Smooth muscle cell of the pulmonary artery (primary cell): ENCODE measurements around the gene TNFAIP8L2. TPM values are rescaled to one million over a fixed set of nuclear protein-coding genes. Genes with fewer than 3 reads are reported as not detected.

Source experiments
- total RNA-seq: library from RNA; depleted of rRNA; stranded (reverse); fragments of >200 nt; gene quantifications from 2 replicates; pipeline ENCODE4 v1.2.3, GENCODE V29; 2014

The TNFAIP8L2 gene
- not detected in 2 replicates for total RNA-seq

GRCh38 chr1:151156515-151156819 lies at the start of gene TNFAIP8L2:
TNFAIP8L2 (plus strand) TSS chr1:151156649; CDS start chr1:151158698, 2,049 bp downstream.

DNA sequence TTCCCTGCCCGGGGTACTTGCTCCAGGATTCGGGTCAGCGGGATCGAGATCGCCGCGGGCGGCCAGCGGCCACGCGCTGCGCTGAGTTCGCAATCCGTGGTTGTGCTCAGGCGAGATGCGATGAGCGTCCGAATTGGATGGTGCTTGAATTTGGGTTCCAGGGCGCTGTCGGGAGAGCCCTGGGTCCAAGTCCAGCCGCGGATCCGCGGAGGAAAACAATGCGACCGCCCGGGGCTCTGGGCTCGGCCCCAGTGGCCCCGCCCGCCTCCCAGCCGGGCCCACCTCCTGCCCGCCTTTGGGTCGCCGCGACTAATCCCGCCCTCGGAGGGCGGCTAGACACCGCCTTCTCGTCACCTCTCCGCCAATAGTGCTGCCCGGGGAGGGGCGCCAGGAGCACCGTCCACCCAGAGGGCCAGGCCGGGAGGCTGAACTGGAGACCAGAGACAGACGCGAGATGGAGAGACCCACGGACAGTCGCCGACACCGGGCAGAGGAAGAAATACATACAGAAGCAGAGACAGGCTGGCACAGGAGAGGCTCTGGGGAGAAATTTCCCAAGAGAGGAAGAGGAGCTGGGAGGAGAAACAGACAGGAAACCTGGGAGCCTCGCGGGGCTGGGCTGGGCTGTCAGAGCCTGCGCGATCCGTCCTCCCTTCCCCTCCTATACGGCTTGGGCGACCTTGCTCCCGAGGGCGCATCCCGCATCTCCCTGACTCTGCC lies 9.9 kb upstream of the TNFAIP8L2 start, which contains the start of gene SEMA6C:
Gene SEMA6C, minus strand, starts transcription at position 220 of the 720 bp plus-strand sequence. CDS start 4,010 bp downstream, outside the sequence.

DNA sequence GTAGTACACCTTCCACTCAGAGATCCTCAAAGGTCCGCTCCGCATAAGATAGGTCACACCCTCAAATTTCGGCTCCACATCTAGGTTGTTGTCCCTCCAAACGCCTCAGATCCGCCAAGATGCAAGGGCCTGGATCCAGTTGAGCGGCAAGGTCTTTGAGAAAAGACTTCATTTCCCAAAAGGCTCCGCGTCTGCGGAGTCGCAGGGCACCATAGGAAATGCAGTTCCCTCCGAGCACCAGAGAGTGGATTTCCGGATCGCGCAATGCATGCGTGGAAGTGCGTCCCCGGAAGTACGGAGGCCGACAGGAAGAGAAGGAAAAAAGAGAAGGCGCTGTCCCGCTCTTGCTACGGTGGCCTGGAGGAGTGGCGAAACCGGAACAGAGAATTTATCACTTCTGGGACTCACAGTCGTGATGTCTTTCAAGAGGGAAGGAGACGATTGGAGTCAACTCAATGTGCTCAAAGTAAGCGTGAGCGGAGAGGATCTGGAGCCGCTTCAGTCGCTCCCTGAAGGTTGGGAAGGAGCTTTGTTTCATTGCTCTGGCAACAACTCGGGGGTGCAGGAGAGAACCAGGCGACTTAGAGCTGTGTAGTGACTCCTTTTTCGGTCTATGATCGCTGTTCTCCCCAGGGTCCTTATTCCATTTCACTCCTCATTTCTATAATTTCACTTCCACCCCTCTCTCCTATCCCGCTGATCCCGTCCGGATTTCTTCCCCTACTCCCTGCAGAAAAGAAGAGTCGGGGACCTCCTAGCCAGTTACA lies 9.5 kb downstream of the TNFAIP8L2 start, which contains the start of the genes LYSMD1 and SCNM1:
Gene LYSMD1, minus strand, starts transcription at position 165 of the 767 bp plus-strand sequence. CDS start 644 bp downstream, outside the sequence.
Gene SCNM1, plus strand, starts transcription at position 407 of the 767 bp plus-strand sequence. Its CDS starts 9 bp downstream, at position 416.

DNA sequence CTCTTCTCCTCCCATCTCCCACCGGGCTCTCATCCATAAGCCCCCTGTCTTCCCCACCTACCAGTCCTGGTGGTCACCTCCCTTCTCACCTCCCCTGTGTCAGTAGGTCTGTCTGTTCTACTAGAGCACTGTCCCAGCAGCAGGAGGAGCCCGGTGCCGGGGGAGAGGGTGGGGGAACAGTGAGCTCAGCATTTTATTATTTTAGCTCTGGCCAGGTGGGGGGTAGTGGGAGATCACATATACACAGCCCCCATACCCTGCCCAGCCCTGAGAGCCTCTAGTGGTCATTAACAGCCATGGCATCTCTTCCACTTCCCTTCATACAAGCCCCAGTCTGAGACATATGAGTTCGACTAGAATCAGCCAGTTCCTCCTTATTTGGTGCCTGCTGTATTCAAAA lies 19.4 kb downstream of the TNFAIP8L2 start, which contains the start of gene TMOD4:
Gene TMOD4, minus strand, starts transcription at position 119 of the 400 bp plus-strand sequence. CDS start 1,106 bp downstream, outside the sequence.

DNA sequence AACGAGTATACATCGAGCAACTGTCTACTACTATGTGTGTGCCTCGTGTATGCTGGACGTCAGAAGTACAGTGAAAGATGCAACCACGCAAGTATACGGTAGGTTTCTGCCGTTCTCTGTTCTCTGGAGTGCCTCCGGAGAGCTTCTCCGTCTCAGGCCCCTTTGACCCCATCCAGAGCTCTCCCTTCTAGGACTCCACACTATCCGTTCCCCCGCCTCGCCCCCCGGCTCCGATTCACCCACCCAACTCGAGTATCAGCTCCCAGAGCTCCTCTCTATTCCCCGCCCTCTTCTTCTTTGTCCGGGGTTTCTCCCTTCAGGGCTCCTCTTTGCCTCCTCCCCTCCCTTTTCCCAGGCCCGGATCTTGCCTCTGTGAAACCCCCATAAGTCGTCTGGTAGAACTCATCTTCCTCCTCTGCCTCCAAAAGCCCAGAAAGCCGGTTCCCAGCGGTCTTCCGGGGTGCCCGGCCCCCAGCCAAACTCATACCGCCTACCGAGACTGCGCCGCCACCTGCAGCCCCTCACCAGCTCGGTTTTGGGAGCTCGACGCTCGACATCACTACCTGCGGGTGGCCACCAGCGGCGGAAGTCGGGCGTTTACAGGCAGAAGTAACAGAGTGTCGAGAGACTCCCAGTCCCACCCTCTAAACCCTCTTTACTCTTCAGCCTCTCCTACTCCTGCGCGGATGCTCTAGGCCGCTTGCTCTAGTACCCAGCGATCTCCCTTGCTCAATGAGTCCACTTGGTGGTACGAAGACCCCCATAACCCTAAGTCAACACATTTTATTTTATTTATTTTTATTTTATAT lies 33.4 kb downstream of the TNFAIP8L2 start, which contains the start of gene VPS72:
Gene VPS72, minus strand, starts transcription at position 561 of the 809 bp plus-strand sequence. Its CDS starts 76 bp downstream, at position 485.

DNA sequence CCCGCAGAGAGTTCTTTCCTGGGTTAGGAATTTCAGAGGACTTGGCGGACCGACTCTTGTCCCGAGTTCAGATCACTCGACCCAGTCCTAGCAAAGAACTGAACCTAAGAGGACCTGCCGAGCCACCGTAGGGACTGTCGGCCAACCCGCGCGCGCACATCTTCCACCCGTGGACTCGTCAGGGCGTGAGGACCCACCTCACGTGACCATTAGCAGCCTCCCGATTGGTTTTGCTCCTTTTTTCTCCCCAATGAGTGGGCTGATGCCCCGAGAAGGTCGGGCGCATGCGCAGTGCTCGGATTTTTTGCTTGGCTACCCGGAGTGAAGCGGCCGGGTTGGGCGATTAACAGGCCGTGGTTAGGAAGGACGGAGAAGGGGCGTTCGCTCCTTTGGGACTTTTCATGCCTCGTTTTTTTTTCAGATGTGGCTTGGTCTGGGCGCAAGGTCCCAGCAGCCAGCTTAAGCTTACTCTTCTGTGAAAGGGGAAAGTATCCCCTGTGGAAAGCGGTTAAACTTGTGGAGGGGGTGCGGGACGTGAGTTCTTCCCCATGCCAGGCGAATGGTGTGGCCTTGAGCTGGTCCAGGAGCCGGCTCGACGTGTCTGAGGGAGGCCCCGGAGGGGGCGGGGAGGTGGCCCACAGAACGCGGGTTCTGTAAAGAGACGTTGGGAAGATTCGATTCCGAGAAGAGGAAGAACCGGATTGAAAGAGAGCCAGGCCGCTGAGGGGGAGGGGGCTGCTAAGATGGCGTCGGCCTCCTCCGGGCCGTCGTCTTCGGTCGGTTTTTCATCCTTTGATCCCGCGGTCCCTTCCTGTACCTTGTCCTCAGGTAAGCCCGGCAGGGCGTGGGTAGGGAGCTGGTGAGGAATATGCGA lies 42.0 kb downstream of the TNFAIP8L2 start, which contains the start of gene PIP5K1A:
Gene PIP5K1A, plus strand, starts transcription at position 299 of the 874 bp plus-strand sequence. Its CDS starts 445 bp downstream, at position 744.

Other genes with a start within 250 kb of the TNFAIP8L2 start
- gene SETDB1, start 230.3 kb upstream of the TNFAIP8L2 start, total RNA-seq: 27.1 and 32.0 TPM in 2 replicates
- 174 and 190 TPM in 2 replicates for gene CERS2, start 181.8 kb upstream of the TNFAIP8L2 start, total RNA-seq
- gene ANXA9, start 174.4 kb upstream of the TNFAIP8L2 start, total RNA-seq: 0.20 TPM in 1 of 2 replicates, not detected in the other
- 10.8 and 21.2 TPM in 2 replicates for gene MINDY1, start 149.7 kb upstream of the TNFAIP8L2 start, total RNA-seq
- gene PRUNE1, start 148.2 kb upstream of the TNFAIP8L2 start, total RNA-seq: 8.3 and 9.1 TPM in 2 replicates
- gene BNIPL, start 120.1 kb upstream of the TNFAIP8L2 start, total RNA-seq: 0.26 TPM in 2 replicates
- gene C1orf56, start 108.9 kb upstream of the TNFAIP8L2 start, total RNA-seq: 2.5 and 2.7 TPM in 2 replicates
- 39.7 and 50.0 TPM in 2 replicates for gene CDC42SE1, start 97.0 kb upstream of the TNFAIP8L2 start, total RNA-seq
- 4.5 and 8.2 TPM in 2 replicates for gene MLLT11, start 96.3 kb upstream of the TNFAIP8L2 start, total RNA-seq
- gene GABPB2, start 85.9 kb upstream of the TNFAIP8L2 start, total RNA-seq: 19.0 and 26.9 TPM in 2 replicates
- gene SEMA6C, start 10.0 kb upstream of the TNFAIP8L2 start, total RNA-seq: 2.0 and 2.2 TPM in 2 replicates
- gene LYSMD1, start 9.3 kb downstream of the TNFAIP8L2 start, total RNA-seq: 6.6 and 6.7 TPM in 2 replicates
- 25.0 and 27.6 TPM in 2 replicates for gene SCNM1, start 9.5 kb downstream of the TNFAIP8L2 start, total RNA-seq
- not detected in 2 replicates for gene TMOD4, start 19.3 kb downstream of the TNFAIP8L2 start, total RNA-seq
- 27.1 and 27.8 TPM in 2 replicates for gene VPS72, start 33.5 kb downstream of the TNFAIP8L2 start, total RNA-seq
- 66.9 and 68.2 TPM in 2 replicates for gene PIP5K1A, start 41.9 kb downstream of the TNFAIP8L2 start, total RNA-seq
- 164 and 174 TPM in 2 replicates for gene PSMD4, start 98.1 kb downstream of the TNFAIP8L2 start, total RNA-seq
- 11.2 and 12.5 TPM in 2 replicates for gene ZNF687, start 125.7 kb downstream of the TNFAIP8L2 start, total RNA-seq
- 49.5 and 56.3 TPM in 2 replicates for gene PI4KB, start 170.8 kb downstream of the TNFAIP8L2 start, total RNA-seq
- 29.0 and 31.7 TPM in 2 replicates for gene RFX5, start 190.6 kb downstream of the TNFAIP8L2 start, total RNA-seq
- 27.1 and 59.5 TPM in 2 replicates for gene SELENBP1, start 216.1 kb downstream of the TNFAIP8L2 start, total RNA-seq
- 233 and 243 TPM in 2 replicates for gene PSMB4, start 242.9 kb downstream of the TNFAIP8L2 start, total RNA-seq